ENCODE data around the gene TNNI3.

- TF ChIP-seq CTCF (IDR thresholded peaks at IDR 0.05; ENCODE audit: low read depth, low read length) (no peak), MYC (IDR thresholded peaks at IDR 0.05; ENCODE audit: low read depth, low read length) (no peak), POLR2A (IDR thresholded peaks at IDR 0.05; ENCODE audit: extremely low read depth, insufficient read length) (no peak)
Measured at GRCh38 chr19:55106591-55106990, 50.9 kb downstream of the TNNI3 start.

Data from NB4 (cell line).